B cell (primary cell): ENCODE results near the gene S100A12. TPM values are rescaled to one million over a fixed set of nuclear protein-coding genes. Genes with fewer than 3 reads are reported as not detected.

Experiments
- ATAC-seq: fragments of 200-7000 bp; cut with Tn5 transposase; one replicate; pipeline ENCODE4 v1.10.0; 2021; ENCODE audit warnings: low read depth, mild to moderate bottlenecking, moderate number of reproducible peaks, moderate library complexity
- CTCF ChIA-PET: fragments of 350-600 bp; sonication (Branson Sonifier 250); formaldehyde crosslinking; loops from one replicate; lab custom pipeline; 2021; ENCODE audit warnings: antibody characterized with exemption, inconsistent platforms; lab: Charles Lee
- POLR2A ChIA-PET: fragments of 350-600 bp; sonication (Branson Sonifier 250); formaldehyde crosslinking; loops from one replicate; lab custom pipeline; 2021; ENCODE audit warnings: antibody characterized with exemption; lab: Charles Lee
- DNase-seq: peaks from one replicate; pipeline ENCODE4 v3.0.0; 2013
- H2AFZ ChIP-seq: 2 replicates; pipeline ENCODE4 v1.6.1; 2012; ENCODE audit warnings: mild to moderate bottlenecking, low read depth, low read length; ENCODE audit not compliant: insufficient read depth, poor library complexity, severe bottlenecking
- H3K27ac ChIP-seq, 2 donors: 1 replicate in 1 of 2; 2 replicates in 1 of 2; pipeline ENCODE4 v1.5.1; 2012 to 2013; ENCODE audit warnings: low read length in 2 of 2, mild to moderate bottlenecking in 2 of 2, moderate library complexity in 1 of 2
- H3K27me3 ChIP-seq, 4 experiments: fragments of 200-600 bp in 1 of 4; sonication (generic) in 1 of 4; replicated peaks in 1 of 4; 1 replicate in 2 of 4; 2 replicates in 2 of 4; pipeline versions ENCODE4 v1.6.1 to v1.7.0; 2013 to 2016; ENCODE audit warnings: low read length in 3 of 4, mild to moderate bottlenecking in 2 of 4, mixed read lengths in 1 of 4, moderate library complexity in 1 of 4; ENCODE audit not compliant: insufficient read depth in 4 of 4, control insufficient read depth in 3 of 4; ENCODE audit errors: control extremely low read depth in 1 of 4
- H3K36me3 ChIP-seq, 2 experiments: replicated peaks in 1 of 2; 1 replicate in 1 of 2; 2 replicates in 1 of 2; pipeline versions ENCODE4 v1.6.1 to v1.7.1; 2013; ENCODE audit warnings: low read length in 1 of 2; ENCODE audit not compliant: insufficient read depth in 2 of 2, control insufficient read depth in 1 of 2; ENCODE audit errors: control extremely low read depth in 1 of 2, extremely low read depth in 1 of 2
- H3K4me1 ChIP-seq, 2 donors: fragments of 200-600 bp in 1 of 2; sonication (generic) in 1 of 2; 1 replicate in 1 of 2; 2 replicates in 1 of 2; pipeline versions ENCODE4 v1.5.1 to v1.6.1; 2013 to 2017; ENCODE audit warnings: low read length in 2 of 2; ENCODE audit not compliant: control insufficient read depth in 2 of 2, insufficient read depth in 2 of 2
- H3K4me2 ChIP-seq: replicated peaks from 2 replicates; pipeline ENCODE3; 2012; ENCODE audit warnings: mild to moderate bottlenecking, low read depth, low read length; ENCODE audit not compliant: poor library complexity, severe bottlenecking
- H3K4me3 ChIP-seq, 5 experiments: fragments of 200-600 bp in 1 of 5; sonication (generic) in 1 of 5; 1 replicate in 3 of 5; 2 replicates in 2 of 5; pipeline versions ENCODE4 v1.5.1 to v1.7.0; 2011 to 2016; ENCODE audit warnings: low read length in 4 of 5, mild to moderate bottlenecking in 4 of 5, low read depth in 2 of 5, control low read depth in 1 of 5, moderate library complexity in 1 of 5; ENCODE audit not compliant: insufficient read depth in 1 of 5; ENCODE audit errors: control extremely low read depth in 1 of 5, extremely low read depth in 1 of 5
- H3K79me2 ChIP-seq: fragments of 200-600 bp; sonication (generic); one replicate; pipeline ENCODE4 v1.6.0; 2016; ENCODE audit warnings: low read length; ENCODE audit not compliant: control insufficient read depth, insufficient read depth
- H3K9ac ChIP-seq: fragments of 200-600 bp; sonication (generic); 2 replicates; pipeline ENCODE4 v1.6.1; 2017; ENCODE audit warnings: mild to moderate bottlenecking, low read length, moderate library complexity
- H3K9me3 ChIP-seq, 3 donors: one replicate each; pipeline versions ENCODE4 v1.6.1 to v1.7.1; 2013; ENCODE audit warnings: low read length in 2 of 3; ENCODE audit not compliant: control insufficient read depth in 2 of 3, insufficient read depth in 1 of 3; ENCODE audit errors: control extremely low read depth in 1 of 3
- H4K20me1 ChIP-seq: 2 replicates; pipeline ENCODE4 v1.6.0; 2012; ENCODE audit warnings: mild to moderate bottlenecking, low read length; ENCODE audit not compliant: insufficient read depth, control insufficient read depth, poor library complexity, severe bottlenecking
- H3K27ac Mint-ChIP-seq: one replicate; pipeline ENCODE4 v1.8.0; 2021; ENCODE audit warnings: mixed read lengths
- H3K27me3 Mint-ChIP-seq: one replicate; pipeline ENCODE4 v1.8.0; 2021; ENCODE audit warnings: mixed read lengths
- H3K4me1 Mint-ChIP-seq: one replicate; pipeline ENCODE4 v1.8.0; 2021; ENCODE audit warnings: mixed read lengths
- H3K4me3 Mint-ChIP-seq: one replicate; pipeline ENCODE4 v1.8.0; 2021; ENCODE audit warnings: mixed read lengths
- H3K9me3 Mint-ChIP-seq: one replicate; pipeline ENCODE4 v1.8.0; 2022; ENCODE audit warnings: mixed read lengths; ENCODE audit not compliant: insufficient read depth
- CTCF ChIP-seq: fragments of 200-600 bp; IDR thresholded peaks from one replicate; pipeline ENCODE4 v1.8.0; 2022; ENCODE audit warnings: antibody characterized with exemption, mild to moderate bottlenecking
- EZH2 ChIP-seq: IDR thresholded peaks from 2 replicates; pipeline ENCODE4 v1.6.1; 2012; ENCODE audit warnings: borderline replicate concordance, low read depth, mild to moderate bottlenecking, moderate library complexity, low read length; ENCODE audit not compliant: insufficient read depth, poor library complexity, severe bottlenecking
- WGBS: methylation state at CpG from one replicate; pipeline ENCODE4 v1.1.5; 2013; ENCODE audit warnings: missing lambda C conversion rate; ENCODE audit not compliant: insufficient coverage; 5-methylcytosine and 5-hydroxymethylcytosine counted together
- intact Hi-C: fragments of 100-400 bp; cut with micrococcal nuclease; formaldehyde crosslinking; loops from one replicate; pipeline ENCODE4 v1.10.0; 2022
- polyA plus RNA-seq: library from polyadenylated mRNA; depleted of rRNA; stranded (reverse); fragments of >200 nt; gene quantifications from 2 replicates; pipeline ENCODE4 v1.2.3, GENCODE V29; 2012
- total RNA-seq, 2 donors: library from RNA; stranded (reverse); fragments of 120-200 nt in 1 of 2; gene quantifications; 1 replicate in 1 of 2; 2 replicates in 1 of 2; pipeline versions ENCODE4 v1.2.3 to v1.2.4, GENCODE V29; 2013 to 2022

S100A12 gene
- total and polyA plus RNA-seq, 2 donors (not counting 1 experiment from before 2014, with no cell fraction given): 3.4 TPM; not detected in 1

DNA sequence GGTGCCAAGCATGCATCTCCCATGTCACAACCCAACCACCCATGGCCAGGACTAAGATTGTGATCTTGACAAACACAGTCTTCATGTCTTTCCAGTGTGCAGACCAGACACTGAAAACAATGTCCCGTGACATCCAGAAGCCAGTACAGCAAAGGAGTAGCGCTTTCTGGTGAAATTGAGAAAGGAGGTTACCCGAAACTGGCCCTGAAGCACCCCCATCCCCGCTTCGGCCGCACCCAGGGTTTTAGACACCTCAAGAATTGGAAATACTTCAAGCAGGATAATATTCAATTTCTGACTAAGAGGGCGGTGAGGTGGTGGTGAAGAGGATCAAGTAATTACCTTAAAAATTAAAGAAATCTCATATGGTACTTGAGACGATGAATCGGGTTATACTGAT is 26.0 kb upstream of the S100A12 start:
- no peak for DNase-seq
- no peaks in the 10 kb centered on the region for H3K4me1 ChIP-seq
- H3K9me3 ChIP-seq: no peaks in the 10 kb centered on the region
- H3K4me3 ChIP-seq: no peak overlapping the region
- no peak overlapping the region for H3K4me2 ChIP-seq
- Mint-ChIP-seq H3K9me3 (no peaks in the 10 kb centered on the region), H3K4me1 (no peaks in the 10 kb centered on the region), H3K27me3 (peaks cover 30% of the 10 kb centered on the region), H3K4me3 (no peak overlapping the region), H3K27ac (no peak overlapping the region)
- ATAC-seq: no peak
- POLR2A ChIA-PET: no interaction called here
- no peak overlapping the region for H3K9ac ChIP-seq
- CTCF ChIA-PET: interaction anchor here (0.7 kb wide), 1 partner anchor 861 kb away, joined by 3 read pairs; no protein-coding TSS in a partner anchor
- H3K79me2 ChIP-seq: no peaks in the 10 kb centered on the region
- TF ChIP-seq EZH2 (no peak), CTCF (no peak)
- intact Hi-C loops: no loop called here
- H2AFZ ChIP-seq: no peak overlapping the region
- no CpG with 5 or more reads among the region's 9 CpGs for WGBS
- H3K36me3 ChIP-seq: no peaks in the 10 kb centered on the region
- no peaks in the 10 kb centered on the region for H4K20me1 ChIP-seq
- no peak overlapping the region for H3K27ac ChIP-seq
- peaks cover 0 to 3% (median under 1%) of the 10 kb centered on the region in 4 experiments for H3K27me3 ChIP-seq

- H2AFZ ChIP-seq: no peak overlapping the region
- H3K27me3 ChIP-seq: peaks cover 0 to 3% (median 0%) of the 10 kb centered on the region in 4 experiments
- intact Hi-C loops: no loop called here
- ChIA-PET POLR2A (no interaction called here), CTCF (interaction anchor here (1.1 kb wide), 1 partner anchor 96 kb away, joined by 4 read pairs; no protein-coding TSS in a partner anchor)
- TF ChIP-seq CTCF (no peak), EZH2 (no peak)
- no peaks in the 10 kb centered on the region for H3K36me3 ChIP-seq
- Mint-ChIP-seq H3K27me3 (peaks cover 37% of the 10 kb centered on the region), H3K4me1 (no peaks in the 10 kb centered on the region), H3K9me3 (no peaks in the 10 kb centered on the region), H3K27ac (no peak overlapping the region), H3K4me3 (no peak overlapping the region)
- H3K4me1 ChIP-seq: no peaks in the 10 kb centered on the region
- H3K4me3 ChIP-seq: no peak overlapping the region
- ATAC-seq (no peak), DNase-seq (no peak)
- H3K9me3 ChIP-seq: no peaks in the 10 kb centered on the region
- H3K9ac ChIP-seq: no peak overlapping the region
- H3K4me2 ChIP-seq: no peak overlapping the region
- no peaks in the 10 kb centered on the region for H4K20me1 ChIP-seq
- no peaks in the 10 kb centered on the region for H3K79me2 ChIP-seq
- H3K27ac ChIP-seq: no peak overlapping the region
- WGBS: 76% methylated on average over 5 of the region's 5 CpGs
Measured at GRCh38 chr1:153400244-153400643, 24.8 kb upstream of the S100A12 start.
